Fibroblast of lung (primary cell): Measurements from ENCODE around the gene DNAH14. TPM values are rescaled to one million over a fixed set of nuclear protein-coding genes. Genes with fewer than 3 reads are reported as not detected.
"Not testable (repeated sequence)": the region's sequence is repeated elsewhere in the genome, so short reads cannot be mapped to it uniquely, and the experiment has no call there.

Experiments used
- DNase-seq, 2 donors: peaks; one replicate each; pipeline versions ENCODE4 v3.0.0 to v3.0.0-alpha.2; 2010; ENCODE audit warnings: low read depth in 2 of 2
- H2AFZ ChIP-seq: 2 replicates; pipeline ENCODE4 v1.5.1; 2012; ENCODE audit warnings: low read length, control low read depth, inconsistent platforms
- H3K27ac ChIP-seq: 2 replicates; pipeline ENCODE4 v1.5.1; 2011; ENCODE audit warnings: low read length, control low read depth; ENCODE audit not compliant: insufficient read depth
- H3K27me3 ChIP-seq: 2 replicates; pipeline ENCODE4 v1.5.1; 2011; ENCODE audit warnings: mild to moderate bottlenecking, low read length; ENCODE audit not compliant: control insufficient read depth, insufficient read depth
- H3K36me3 ChIP-seq: 2 replicates; pipeline ENCODE4 v1.5.1; 2011; ENCODE audit warnings: low read length; ENCODE audit not compliant: control insufficient read depth, insufficient read depth
- H3K4me1 ChIP-seq: 2 replicates; pipeline ENCODE4 v1.5.1; 2011; ENCODE audit warnings: low read length; ENCODE audit not compliant: control insufficient read depth, insufficient read depth; ENCODE audit errors: extremely low read depth
- H3K4me2 ChIP-seq: 2 replicates; pipeline ENCODE4 v1.5.1; 2011; ENCODE audit warnings: low read length, control low read depth; ENCODE audit not compliant: insufficient read depth; ENCODE audit errors: extremely low read depth
- H3K4me3 ChIP-seq, 4 experiments: fragments of 200-600 bp in 1 of 4; sonication (generic) in 1 of 4; replicated peaks in 1 of 4; 2 replicates each; pipeline ENCODE4 v1.5.1; 2011 to 2016; ENCODE audit warnings: low read length in 4 of 4, low read depth in 3 of 4, mild to moderate bottlenecking in 3 of 4, control low read depth in 2 of 4, inconsistent platforms in 1 of 4, mixed read lengths in 1 of 4; ENCODE audit not compliant: insufficient read depth in 1 of 4; ENCODE audit errors: control extremely low read depth in 1 of 4
- H3K79me2 ChIP-seq: 2 replicates; pipeline ENCODE4 v1.5.1; 2012; ENCODE audit warnings: mild to moderate bottlenecking, low read length, inconsistent platforms; ENCODE audit not compliant: control insufficient read depth, insufficient read depth
- H3K9ac ChIP-seq: 2 replicates; pipeline ENCODE4 v1.5.1; 2011; ENCODE audit warnings: mild to moderate bottlenecking, low read length, control low read depth; ENCODE audit not compliant: insufficient read depth
- H3K9me3 ChIP-seq: 2 replicates; pipeline ENCODE4 v1.5.1; 2012; ENCODE audit warnings: low read depth, low read length; ENCODE audit not compliant: control insufficient read depth, insufficient read depth
- H4K20me1 ChIP-seq: 2 replicates; pipeline ENCODE4 v1.5.1; 2011; ENCODE audit warnings: low read length; ENCODE audit not compliant: control insufficient read depth, insufficient read depth; ENCODE audit errors: extremely low read depth
- CTCF ChIP-seq, 2 donors: IDR thresholded peaks in 1 of 2; conservative IDR thresholded peaks in 1 of 2; 1 replicate in 1 of 2; 2 replicates in 1 of 2; pipeline ENCODE4 v1.5.1; 2011 to 2012; ENCODE audit warnings: low read length in 2 of 2, control low read depth in 1 of 2, inconsistent platforms in 1 of 2, low read depth in 1 of 2, mild to moderate bottlenecking in 1 of 2
- EZH2 ChIP-seq: IDR thresholded peaks from 2 replicates; pipeline ENCODE4 v1.5.1; 2012; ENCODE audit warnings: low read length, control low read depth, mild to moderate bottlenecking; ENCODE audit errors: missing control alignments
- polyA plus RNA-seq, 2 donors: library from polyadenylated mRNA; depleted of rRNA in 1 of 2; stranded (reverse) in 1 of 2; unstranded in 1 of 2; fragments of >200 nt; gene quantifications; 2 replicates each; pipeline ENCODE4 v1.2.1, GENCODE V29; 2011 to 2012; ENCODE audit warnings: missing spikeins in 1 of 2
- total RNA-seq: library from RNA; depleted of rRNA; stranded (reverse); fragments of >200 nt; gene quantifications from 2 replicates; pipeline ENCODE4 v1.2.1, GENCODE V29; 2014

DNAH14 gene
- total and polyA plus RNA-seq, 2 donors (not counting 1 experiment from before 2014, with no cell fraction given): 5.4 to 19.7 TPM

- Histone ChIP-seq H3K27ac (no peak overlapping the region), H3K4me2 (no peak overlapping the region), H3K9ac (no peak overlapping the region), H2AFZ (no peak overlapping the region), H4K20me1 (no peaks in the 10 kb centered on the region), H3K36me3 (no peaks in the 10 kb centered on the region), H3K79me2 (no peaks in the 10 kb centered on the region), H3K4me1 (no peaks in the 10 kb centered on the region), H3K9me3 (no peaks in the 10 kb centered on the region), H3K27me3 (no peaks in the 10 kb centered on the region), H3K4me3 (no peak overlapping the region)
- DNase-seq: no peak
- TF ChIP-seq EZH2 (no peak), CTCF (conservative IDR thresholded peaks at IDR 0.05 in 1 of 2, IDR thresholded peaks at IDR 0.05 in 1 of 2; ENCODE audit: low read depth in 1 of 2, low read length in 2 of 2) (no peak)
These were observed 403.2 kb downstream of the DNAH14 start for GRCh38 chr1:225332686-225333085.

- H4K20me1 ChIP-seq, H3K9ac ChIP-seq, DNase-seq, H3K79me2 ChIP-seq, H2AFZ ChIP-seq, H3K36me3 ChIP-seq, H3K4me3 ChIP-seq, H3K27me3 ChIP-seq, H3K27ac ChIP-seq, H3K4me1 ChIP-seq, H3K4me2 ChIP-seq, H3K9me3 ChIP-seq: not testable (repeated sequence)
These were observed 405.8 kb downstream of the DNAH14 start for GRCh38 chr1:225335098-225335778.

- Histone ChIP-seq H3K9ac (no peak overlapping the region), H3K27me3 (no peaks in the 10 kb centered on the region), H2AFZ (no peak overlapping the region), H3K4me2 (no peak overlapping the region), H3K27ac (no peak overlapping the region), H3K4me1 (no peaks in the 10 kb centered on the region), H4K20me1 (no peaks in the 10 kb centered on the region), H3K4me3 (no peak overlapping the region), H3K9me3 (no peaks in the 10 kb centered on the region), H3K36me3 (no peaks in the 10 kb centered on the region), H3K79me2 (no peaks in the 10 kb centered on the region)
- peak in 1 of 2 donors; percentile 30 for DNase-seq
- TF ChIP-seq CTCF (conservative IDR thresholded peaks at IDR 0.05 in 1 of 2, IDR thresholded peaks at IDR 0.05 in 1 of 2; ENCODE audit: low read depth in 1 of 2, low read length in 2 of 2) (no peak), EZH2 (no peak)
These were observed 409.1 kb downstream of the DNAH14 start for GRCh38 chr1:225338545-225338944.
